Skeletal muscle cell (primary cell): Measurements from ENCODE around the gene PUDP.
A peak's percentile ranks its signal among the peaks of the same experiment; 100 is the strongest.
"Not testable (repeated sequence)": the region's sequence is repeated elsewhere in the genome, so short reads cannot be mapped to it uniquely, and the experiment has no call there.

Experiments
- DNase-seq: peaks from one replicate; pipeline ENCODE4 v3.0.0-alpha.2; 2010; ENCODE audit warnings: low read depth
- H3K4me3 ChIP-seq: 2 replicates; pipeline ENCODE4 v1.5.1; 2011; ENCODE audit warnings: low read depth, mild to moderate bottlenecking, control low read depth, low read length, moderate library complexity

PUDP gene

GRCh38 chrX:7112071-7112470 lies 35.9 kb downstream of the PUDP start:
- H3K4me3 ChIP-seq = no peak overlapping the region
- no peak for DNase-seq

DNA sequence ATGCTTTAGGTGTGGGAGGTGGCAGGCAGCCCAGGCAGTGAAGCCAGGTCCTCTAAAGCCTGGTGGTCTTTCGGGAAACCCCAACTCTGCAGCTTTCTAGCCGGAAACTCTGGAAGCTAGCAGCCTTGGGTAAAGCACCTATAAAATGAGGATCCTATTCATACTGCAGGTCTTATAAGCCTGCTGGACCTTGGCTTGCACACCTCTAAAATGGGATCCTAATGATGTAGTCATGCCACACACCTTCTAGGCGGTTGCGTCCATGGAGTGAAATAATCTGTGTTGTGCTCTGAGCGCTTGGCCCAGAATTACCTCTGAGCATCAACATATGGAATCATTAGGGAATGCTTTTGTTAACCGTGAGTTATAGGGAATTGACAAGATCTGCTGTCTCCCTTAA lies 36.4 kb downstream of the PUDP start:
- DNase-seq = no peak
- no peak overlapping the region for H3K4me3 ChIP-seq

- no peak overlapping the region for H3K4me3 ChIP-seq
- DNase-seq = no peak
Measured at GRCh38 chrX:7110821-7111276, 37.1 kb downstream of the PUDP start.

- H3K4me3 ChIP-seq = no peak overlapping the region
- no peak for DNase-seq
Measured at GRCh38 chrX:7109838-7110793, 37.8 kb downstream of the PUDP start.

- no peak for DNase-seq
- peak overlapping the region; percentile 9 for H3K4me3 ChIP-seq
Measured at GRCh38 chrX:7109049-7109531, 38.9 kb downstream of the PUDP start.

DNA sequence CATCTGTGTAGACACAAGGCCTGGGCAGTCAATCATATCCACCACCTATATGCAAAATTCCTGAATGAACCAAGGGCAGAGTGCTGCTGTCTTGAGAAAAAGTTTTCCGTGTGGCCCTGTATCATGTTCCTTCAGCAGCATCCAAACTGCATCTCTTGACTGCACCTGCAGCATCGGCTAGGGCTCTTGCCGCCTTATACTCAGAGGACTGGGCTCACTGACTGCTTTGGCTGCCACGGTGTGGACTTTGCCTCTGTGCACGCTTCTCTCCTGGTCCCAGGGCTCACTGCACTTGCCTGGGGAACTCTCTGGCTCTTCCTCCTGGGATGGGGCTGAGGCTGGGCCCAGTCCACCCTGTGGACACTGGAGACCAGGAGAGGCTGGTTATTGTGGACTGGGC lies 39.9 kb downstream of the PUDP start:
- H3K4me3 ChIP-seq = no peak overlapping the region

GRCh38 chrX:7106649-7107048 lies 41.3 kb downstream of the PUDP start:
- H3K4me3 ChIP-seq = no peak overlapping the region
- no peak for DNase-seq

More for the DNA sequence above, 39.9 kb downstream of the PUDP start:
- DNase-seq = no peak

DNA sequence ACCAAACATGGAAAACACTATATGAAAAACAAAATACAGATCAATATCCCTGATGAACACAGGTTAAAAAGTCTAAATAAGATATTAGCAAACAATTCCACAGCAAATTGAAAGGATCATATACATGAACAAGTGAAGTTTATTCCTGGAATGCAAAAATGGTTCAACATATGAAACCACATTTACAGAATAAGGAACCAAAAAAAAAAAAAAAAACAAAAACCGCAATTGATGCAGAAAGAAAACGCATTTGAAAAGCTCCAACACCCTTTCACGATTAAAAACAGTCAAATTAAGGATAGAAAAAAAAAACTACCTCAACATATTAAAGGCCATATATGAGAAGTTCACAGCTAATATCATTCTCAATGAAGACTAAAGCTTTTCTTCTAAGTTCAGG lies 45.8 kb downstream of the PUDP start:
- no peak for DNase-seq
- no peak overlapping the region for H3K4me3 ChIP-seq

DNA sequence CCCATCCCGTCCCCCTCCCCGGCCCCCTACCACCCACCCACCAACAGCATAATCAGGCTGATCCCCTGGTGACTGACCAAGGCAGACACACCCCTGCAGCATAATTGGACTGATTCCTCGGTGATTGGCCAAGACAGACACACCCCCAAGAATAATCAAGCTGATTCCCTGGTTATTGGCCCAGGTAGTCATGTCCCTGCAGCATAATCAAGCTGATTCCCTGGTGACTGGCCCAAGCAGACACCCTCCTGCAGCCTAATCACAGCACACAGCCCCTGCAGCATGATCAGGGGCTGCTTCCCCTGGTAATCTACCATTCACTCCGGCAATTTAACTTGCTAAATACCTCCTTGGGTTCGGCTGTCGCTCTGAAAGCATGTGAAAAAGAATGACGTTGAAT lies 47.9 kb downstream of the PUDP start:
- no peak overlapping the region for H3K4me3 ChIP-seq
- DNase-seq = no peak

GRCh38 chrX:7095657-7096056 lies 52.3 kb downstream of the PUDP start:
- DNase-seq, H3K4me3 ChIP-seq: not testable (repeated sequence)

GRCh38 chrX:7093305-7093704 lies 54.6 kb downstream of the PUDP start:
- no peak overlapping the region for H3K4me3 ChIP-seq
- DNase-seq = no peak

- DNase-seq = no peak
- H3K4me3 ChIP-seq = no peak overlapping the region
Measured at GRCh38 chrX:7092543-7092942, 55.4 kb downstream of the PUDP start.

- DNase-seq = no peak
Measured at GRCh38 chrX:7091923-7092322, 56.0 kb downstream of the PUDP start.

GRCh38 chrX:7090641-7091040 lies 57.3 kb downstream of the PUDP start:
- no peak overlapping the region for H3K4me3 ChIP-seq
- no peak for DNase-seq

More at GRCh38 chrX:7091923-7092322, 56.0 kb downstream of the PUDP start:
- no peak overlapping the region for H3K4me3 ChIP-seq

DNA sequence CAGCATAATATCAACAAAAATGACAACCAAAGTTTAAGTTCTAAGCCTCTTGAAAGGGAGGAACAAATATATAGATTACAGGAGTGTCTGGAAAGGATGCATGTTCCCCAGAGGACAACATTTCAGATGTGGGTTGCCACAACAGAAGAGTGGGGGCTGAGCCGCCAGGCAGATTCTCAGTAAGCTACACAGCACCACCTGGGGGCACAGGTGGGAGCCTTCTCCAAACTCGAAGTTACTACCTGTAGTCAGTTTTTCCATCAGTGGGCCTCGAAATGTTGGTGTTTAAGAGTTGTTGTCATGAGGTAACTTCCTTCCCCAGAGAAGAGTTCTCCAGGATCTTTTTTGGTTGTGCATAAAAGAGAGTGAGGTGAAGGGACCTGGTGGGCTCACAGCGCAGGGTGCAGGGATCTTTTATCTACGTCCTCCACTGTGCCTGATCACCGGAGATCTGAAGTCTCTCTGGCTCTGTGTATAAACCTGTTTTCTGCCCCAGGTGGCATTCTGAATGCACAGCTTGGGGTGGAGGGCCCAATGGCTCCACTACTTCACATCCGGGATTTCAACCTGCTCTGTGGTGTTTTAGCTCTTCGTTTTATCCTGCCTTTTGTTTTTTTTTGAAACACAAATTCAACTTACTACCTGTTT lies 58.9 kb downstream of the PUDP start:
- no peak for DNase-seq
- H3K4me3 ChIP-seq = no peak overlapping the region

- DNase-seq = no peak
- H3K4me3 ChIP-seq = no peak overlapping the region
Measured at GRCh38 chrX:7086384-7086783, 61.6 kb downstream of the PUDP start.

GRCh38 chrX:7085879-7086278 lies 62.1 kb downstream of the PUDP start:
- no peak for DNase-seq
- H3K4me3 ChIP-seq = no peak overlapping the region

GRCh38 chrX:7084841-7085240 lies 63.1 kb downstream of the PUDP start:
- DNase-seq = no peak
- no peak overlapping the region for H3K4me3 ChIP-seq

DNA sequence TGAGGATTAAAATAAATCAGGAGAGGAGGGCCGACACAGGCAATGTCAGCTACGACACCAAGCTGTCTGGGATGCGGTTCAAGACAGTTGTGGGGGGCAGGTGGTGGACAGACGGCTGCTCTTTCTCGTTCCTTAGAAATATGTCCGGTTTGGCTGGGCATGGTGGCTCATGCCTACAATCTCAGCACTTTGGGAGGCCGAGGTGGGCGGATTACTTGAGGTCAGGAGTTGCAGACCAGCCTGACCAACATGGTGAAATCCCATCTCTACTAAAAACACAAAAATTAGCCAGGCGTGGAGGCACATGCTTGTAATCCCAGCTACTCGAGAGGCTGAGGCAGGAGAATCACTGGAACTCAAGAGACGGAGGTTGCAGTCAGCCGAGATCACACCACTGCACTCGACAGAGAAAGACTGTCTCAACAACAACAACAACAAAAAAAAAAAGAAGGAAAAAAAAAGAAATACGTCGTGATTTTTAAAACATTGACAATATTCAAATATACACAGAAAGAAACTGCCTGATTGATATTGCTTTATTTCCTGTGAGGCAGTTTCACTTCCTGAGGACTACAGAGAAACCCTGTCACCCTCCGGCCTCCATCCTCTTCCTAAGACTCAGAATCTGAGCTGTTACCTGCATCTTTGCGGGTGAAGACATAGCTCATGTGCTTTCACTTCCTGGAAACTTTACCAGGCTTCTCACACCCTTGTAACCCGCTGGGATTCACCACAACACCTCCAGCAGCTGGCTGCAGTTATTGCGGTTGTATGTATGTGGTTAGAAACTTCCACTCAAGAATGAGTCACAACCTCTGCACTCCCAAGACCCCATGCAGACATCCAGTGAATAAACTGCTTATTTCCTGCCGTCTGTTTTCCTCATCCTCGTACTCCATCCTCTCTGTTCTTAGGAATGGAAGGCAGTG lies 64.2 kb downstream of the PUDP start:
- DNase-seq = peak; percentile 82
- no peak overlapping the region for H3K4me3 ChIP-seq
